ENCODE data around the gene KRABD2.
A peak's percentile ranks its signal among the peaks of the same experiment; 100 is the strongest.
"Not testable (repeated sequence)": the region's sequence is repeated elsewhere in the genome, so short reads cannot be mapped to it uniquely, and the experiment has no call there.

The KRABD2 gene

DNA sequence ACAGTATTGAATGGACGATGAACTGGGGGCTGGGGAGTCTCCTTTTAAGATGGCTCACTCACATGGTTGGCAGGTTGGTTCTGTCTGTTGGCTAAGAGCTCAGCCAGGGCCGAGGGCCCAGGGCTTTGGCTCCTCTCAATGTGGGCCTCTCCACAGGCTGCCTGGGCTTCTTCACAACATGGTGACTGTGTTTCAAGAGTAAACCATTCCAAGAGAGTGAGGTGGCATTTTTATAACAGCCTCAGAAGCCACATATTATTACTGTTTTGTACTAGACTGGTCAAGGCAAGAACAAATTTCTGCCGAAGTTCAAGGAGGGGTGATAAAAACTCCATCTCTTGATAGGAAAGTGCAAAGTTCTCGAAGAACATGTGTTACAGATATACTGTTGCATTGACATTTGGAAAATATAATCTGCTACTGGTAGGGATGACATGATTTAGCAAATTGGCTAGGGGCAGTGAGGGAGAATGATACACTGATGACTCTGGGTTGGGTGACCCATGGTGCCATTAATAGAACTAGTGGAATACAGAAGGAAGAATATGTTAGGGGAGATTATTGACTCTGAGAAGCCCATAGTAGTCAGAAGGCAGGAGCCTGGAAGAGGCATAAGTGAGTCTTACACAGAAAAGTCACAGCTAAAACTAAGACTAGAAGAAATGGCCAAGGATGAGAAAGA is 13.7 kb downstream of the KRABD2 start:
- no peak for DNase-seq (ENCODE audit: low read depth)

DNA sequence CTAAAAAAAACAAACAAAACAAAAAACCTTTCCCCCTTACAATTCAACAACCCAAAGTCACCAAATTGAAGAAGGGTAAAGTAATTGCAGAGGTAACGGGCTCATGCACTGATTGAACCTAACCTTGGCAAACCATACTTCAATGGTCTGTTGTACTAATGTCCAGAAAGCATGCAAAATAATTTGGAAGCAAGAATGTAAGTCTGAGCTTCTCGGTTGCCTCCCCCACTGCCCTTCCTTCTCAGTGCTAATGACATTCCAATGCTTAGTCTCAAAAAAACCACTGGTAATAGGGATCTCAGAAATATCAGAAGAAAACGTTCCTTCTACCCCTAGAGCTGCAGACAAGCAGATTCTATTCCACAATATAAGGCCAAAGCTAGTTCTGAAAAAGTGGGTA is 15.8 kb downstream of the KRABD2 start:
- no peak for DNase-seq (ENCODE audit: low read depth)

DNA sequence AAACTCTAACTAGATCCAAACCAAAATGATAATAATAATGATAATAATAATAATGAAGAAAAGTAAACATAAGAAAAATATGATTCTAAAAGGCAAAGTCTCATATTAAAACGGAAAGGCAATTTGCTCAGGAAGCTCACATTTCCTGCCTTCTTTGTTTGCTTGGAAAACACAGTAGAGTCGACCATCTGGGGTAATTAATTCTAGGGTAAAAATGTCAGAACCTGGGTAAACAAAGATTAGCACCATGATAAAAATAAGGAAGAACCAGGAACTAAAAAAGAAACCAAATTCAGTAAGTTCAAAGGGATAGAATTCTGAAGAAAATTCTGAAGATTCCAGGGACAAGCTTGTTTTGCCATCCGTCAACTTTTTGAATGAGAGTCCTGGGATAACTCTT is 16.2 kb downstream of the KRABD2 start:
- no peak for DNase-seq (ENCODE audit: low read depth)

- peak; percentile 83 for DNase-seq (ENCODE audit: low read depth)
These were observed 16.7 kb downstream of the KRABD2 start for GRCh38 chr17:8359769-8360168.

DNA sequence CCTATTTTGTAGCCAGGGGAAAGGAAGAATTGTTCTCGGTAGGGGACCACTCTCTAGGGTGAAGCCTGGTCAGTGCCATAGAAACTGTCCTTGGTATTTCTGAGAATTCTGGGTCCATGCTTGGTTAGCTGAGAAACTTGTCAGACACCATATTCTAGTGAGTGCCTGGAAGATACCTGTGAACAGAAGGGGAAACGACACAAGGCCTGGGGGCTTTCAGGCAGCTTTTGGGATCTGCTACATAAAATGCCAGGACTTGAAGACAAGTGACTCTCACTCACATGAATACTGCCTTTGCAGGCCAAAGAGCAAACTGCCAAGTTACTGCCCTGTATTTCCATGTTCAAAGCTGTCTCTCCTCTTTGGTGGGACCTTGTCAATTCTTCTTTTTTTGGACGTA is 18.6 kb downstream of the KRABD2 start:
- no peak for DNase-seq (ENCODE audit: low read depth)

GRCh38 chr17:8354236-8354635 is 22.3 kb downstream of the KRABD2 start:
- no peak for DNase-seq (ENCODE audit: low read depth)

GRCh38 chr17:8353736-8354135 is 22.8 kb downstream of the KRABD2 start:
- DNase-seq (ENCODE audit: low read depth): no peak

GRCh38 chr17:8350339-8350738 is 26.2 kb downstream of the KRABD2 start:
- DNase-seq (ENCODE audit: low read depth): no peak

- not testable (repeated sequence) for DNase-seq (ENCODE audit: low read depth)
These were observed 29.5 kb downstream of the KRABD2 start for GRCh38 chr17:8347001-8347400.

DNA sequence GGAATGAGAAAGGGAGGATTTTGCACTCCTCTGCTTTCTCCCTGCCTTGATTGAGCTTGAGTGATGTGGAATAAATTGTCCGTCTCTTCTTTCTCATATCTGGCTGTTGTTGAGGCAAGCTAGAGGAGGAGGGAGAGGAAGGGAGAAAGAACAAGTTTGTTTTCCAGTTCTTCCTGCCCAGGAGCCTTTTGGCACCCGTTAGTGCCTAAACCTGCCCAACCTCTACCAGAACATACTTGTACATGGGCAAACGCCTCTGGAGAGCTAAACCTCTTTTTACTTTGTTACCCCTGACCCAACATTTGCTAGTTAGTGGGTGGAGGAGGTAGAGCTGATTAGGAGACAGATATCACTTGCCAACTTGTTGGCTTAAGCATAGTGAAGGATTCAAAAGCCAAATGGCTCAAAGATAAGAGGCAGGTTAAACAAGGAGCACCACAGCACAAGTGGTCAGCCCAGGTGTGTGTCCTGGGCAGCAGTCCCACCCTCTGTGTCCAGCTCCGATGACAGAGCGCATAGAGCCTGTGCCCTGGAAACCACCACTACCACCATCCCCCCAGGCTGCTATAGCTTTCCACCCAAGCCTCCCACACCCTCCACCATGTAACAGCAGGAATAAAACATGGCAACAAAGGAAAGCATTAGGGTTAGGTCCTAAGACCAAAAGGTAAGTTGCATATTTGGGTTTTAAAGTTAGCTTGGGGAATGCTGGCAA is 30.4 kb downstream of the KRABD2 start:
- DNase-seq (ENCODE audit: low read depth): no peak

DNA sequence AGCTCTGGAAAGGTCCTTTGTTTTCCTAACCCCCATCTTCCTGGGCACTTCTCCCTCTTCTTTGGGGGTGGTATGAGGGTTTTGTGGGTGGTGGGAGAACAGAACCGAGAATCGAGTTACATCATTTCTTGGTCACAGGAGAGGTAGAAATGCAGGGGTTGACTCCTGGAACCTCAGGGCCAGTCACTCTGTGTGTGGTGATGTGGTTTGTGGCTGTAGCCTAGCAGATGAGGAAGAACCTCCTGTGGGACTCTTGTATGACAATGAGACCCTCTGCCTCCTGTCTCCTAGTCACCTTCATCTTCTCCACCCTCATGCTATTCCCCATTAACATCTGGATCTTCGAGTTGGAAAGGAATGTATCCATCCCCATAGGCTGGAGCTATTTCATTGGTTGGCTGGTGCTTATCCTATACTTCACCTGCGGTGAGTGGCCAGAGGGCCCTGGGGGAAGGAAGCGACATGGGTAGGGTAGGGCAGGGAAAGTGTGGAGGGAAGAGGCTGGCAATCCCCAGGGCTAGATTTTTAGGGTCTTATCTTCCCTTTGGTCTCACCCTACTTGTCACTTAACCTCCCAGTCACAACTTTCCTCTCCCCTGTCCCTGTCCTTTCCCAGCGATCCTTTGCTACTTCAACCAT is 31.3 kb downstream of the KRABD2 start:
- DNase-seq (ENCODE audit: low read depth): no peak

GRCh38 chr17:8341456-8341855 is 35.0 kb downstream of the KRABD2 start:
- no peak for DNase-seq (ENCODE audit: low read depth)

GRCh38 chr17:8339540-8339939 is 37.0 kb downstream of the KRABD2 start, which contains the start of gene ODF4:
TSS of gene ODF4 (plus strand) at chr17:8339840. CDS start at chr17:8340052, 212 bp downstream.
- no peak for DNase-seq (ENCODE audit: low read depth)

- DNase-seq (ENCODE audit: low read depth): no peak
These were observed 37.8 kb downstream of the KRABD2 start for GRCh38 chr17:8338753-8339140.

DNA sequence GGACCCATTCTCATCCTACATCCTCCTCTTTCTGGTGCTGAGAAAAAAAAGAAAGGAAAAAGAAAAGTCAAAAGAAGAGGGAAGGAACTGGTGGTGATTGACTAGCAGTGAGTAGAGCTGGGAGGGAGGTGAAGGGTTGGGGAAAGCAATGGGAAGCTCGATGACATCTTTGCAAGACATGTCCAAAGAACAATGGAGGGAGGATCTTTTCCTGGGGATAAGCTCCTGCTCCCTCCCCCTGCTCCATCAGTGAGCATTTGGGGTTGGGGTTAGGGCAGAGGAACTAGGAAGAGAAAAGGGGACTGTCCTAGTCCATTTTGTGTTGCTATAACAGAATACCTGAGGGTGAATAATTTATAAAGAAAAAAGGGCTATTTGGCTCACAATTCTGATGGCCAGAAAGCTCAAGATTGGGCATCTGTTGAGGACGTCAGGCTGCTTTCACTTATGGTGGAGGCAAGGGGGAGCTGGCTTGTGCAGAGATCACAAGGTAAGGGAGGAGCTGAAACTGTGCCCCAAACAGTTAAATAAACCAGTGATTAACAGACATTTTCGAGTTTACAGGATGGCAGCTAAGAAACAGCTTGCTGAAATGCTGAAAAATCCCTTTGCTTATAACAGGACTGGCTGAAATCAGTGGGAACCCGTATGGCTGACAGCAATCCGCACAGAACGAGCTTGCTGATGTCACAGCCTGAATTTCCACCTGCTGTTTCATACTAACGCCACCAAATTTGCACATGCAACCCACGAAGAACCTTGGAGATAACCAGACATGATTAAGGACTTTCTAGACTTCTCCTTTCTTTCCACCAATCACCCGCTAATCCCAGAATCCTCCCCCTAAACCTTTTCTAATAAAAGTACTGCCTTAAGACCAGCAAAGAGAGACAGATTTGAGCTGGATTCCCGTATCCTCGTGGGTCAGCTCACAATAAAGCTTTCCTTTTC is 38.4 kb downstream of the KRABD2 start:
- no peak for DNase-seq (ENCODE audit: low read depth)

- DNase-seq (ENCODE audit: low read depth): no peak
These were observed 43.2 kb downstream of the KRABD2 start for GRCh38 chr17:8333281-8333680.

GRCh38 chr17:8332688-8333087 is 43.8 kb downstream of the KRABD2 start:
- DNase-seq (ENCODE audit: low read depth): no peak

GRCh38 chr17:8332128-8332527 is 44.4 kb downstream of the KRABD2 start:
- DNase-seq (ENCODE audit: low read depth): no peak

GRCh38 chr17:8327303-8327649 is 49.2 kb downstream of the KRABD2 start:
- DNase-seq (ENCODE audit: low read depth): no peak

All from HT1080 (cell line).